HG03196 (cell line): ENCODE data around the gene POLR1A.

ENCODE experiments used
- ATAC-seq: cut with Tn5 transposase; IDR thresholded peaks from one replicate; pipeline ENCODE4 v1.9.1; 2021; ENCODE audit not compliant: unreplicated experiment

The POLR1A gene

GRCh38 chr2:86023366-86023712 is 82.3 kb downstream of the POLR1A start:
- ATAC-seq, result no peak

GRCh38 chr2:86022661-86023365 is 82.9 kb downstream of the POLR1A start:
- ATAC-seq, result no peak

DNA sequence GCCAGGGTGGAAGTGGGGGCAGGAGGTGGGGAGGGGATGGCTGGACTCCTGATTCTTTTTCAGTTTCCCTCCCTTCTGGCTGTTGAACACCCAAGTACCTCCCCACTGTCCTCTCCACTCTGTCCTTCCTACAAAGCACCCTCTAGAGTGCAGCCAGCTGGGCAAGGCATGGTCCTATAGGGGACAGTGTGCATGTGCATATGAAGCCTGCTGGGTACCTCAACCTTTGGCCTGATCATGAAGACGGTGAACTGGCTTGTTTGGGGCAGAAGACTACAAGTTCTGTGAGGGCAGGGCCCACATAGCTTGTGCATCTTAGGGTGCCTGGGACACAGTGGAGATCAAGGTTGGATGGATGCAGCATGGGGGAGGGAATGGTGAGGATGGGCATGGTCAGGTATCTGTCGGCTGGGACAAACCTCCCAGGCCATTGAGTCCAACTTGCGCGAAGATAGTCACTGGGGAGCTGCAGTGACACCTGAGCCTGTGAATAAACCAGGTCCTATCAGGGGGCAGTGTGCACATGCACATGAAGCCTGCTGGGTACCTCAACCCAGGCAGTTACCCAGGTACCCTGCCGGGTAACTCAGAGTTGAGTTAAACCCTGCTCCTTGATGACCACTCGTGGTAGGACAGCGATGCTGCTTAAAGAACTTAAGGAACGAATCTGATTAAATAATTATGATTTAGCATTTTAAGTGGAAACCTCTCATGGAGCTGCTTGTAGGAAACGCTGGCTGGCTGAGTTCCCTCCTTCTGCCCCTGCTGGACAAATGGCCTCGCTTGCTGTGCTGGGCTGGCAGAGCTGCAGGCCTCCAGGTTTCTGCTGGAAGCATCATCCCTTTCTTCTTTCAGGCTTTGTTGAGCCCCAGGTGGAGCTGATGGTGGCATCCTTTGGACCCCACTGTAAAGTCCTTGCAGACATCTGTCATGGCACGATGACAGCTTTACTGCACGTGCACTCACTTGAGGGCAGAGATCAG is 84.0 kb downstream of the POLR1A start:
- no peak for ATAC-seq

GRCh38 chr2:86020984-86021383 is 84.7 kb downstream of the POLR1A start:
- no peak for ATAC-seq

DNA sequence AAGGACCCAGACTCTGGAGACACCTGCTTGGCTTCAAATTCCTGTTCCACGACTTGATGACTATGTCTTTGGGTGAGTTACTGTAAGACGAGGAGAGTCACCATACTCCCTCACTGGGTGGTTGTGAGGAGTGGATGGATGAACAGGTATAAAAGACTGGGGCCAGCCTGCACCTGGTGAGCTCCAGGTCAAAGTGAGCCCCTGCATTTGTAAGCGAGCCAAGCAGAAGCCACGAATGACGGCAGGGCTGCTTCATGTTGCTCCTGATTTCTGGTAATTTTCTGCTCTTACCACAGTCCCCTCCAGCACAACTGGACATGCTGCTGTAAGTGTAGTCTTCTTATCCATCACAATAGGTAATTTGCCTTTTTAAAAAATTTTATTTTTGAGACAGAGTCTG is 86.6 kb downstream of the POLR1A start:
- no peak for ATAC-seq

DNA sequence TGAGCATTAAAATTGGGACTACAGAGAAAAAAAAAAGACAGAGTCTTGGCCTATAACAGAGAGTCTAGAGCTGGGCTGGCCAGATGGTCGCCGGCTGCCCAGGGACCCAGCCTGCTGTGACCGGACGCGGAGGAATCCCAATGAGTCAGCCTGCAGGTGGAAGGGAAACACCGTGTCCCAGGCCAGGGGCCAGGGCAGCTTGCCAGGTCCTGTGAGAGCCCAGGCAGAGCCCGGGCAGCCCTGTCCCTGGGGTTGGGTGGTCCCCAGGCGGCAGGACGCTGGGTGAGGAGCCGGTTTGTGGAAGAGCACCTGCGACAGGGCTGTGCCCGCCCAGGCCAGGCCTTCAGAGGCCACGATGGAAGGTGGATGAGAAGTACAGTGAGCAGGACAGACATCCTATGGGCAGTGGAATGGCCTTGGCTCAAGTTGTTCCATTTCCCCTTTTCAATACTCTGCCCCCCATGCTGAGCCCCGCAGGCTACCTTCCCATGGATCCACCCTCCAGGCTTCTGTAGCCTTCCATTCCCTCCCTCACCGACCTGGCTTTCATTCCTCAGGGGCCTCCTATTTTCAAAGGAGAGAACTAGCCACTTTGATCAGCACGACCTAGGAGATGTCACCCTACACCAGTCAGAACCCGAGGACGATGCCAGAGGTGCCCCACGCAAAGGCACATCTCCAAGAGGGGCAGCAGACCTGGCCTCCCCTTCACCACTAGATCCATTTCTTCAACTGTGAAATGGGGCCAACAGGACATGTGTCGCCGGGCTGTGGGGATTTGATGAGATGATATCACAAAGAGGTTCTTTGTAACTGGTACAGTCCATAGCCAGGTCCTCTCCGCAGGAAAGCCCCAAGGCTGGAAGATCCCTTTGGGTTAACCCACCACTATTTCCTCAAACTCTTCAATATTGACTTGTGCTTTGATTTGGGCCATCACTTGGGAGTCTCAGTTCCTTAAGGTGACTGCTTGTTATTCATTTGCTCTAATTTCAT is 87.5 kb downstream of the POLR1A start:
- ATAC-seq, result no peak

DNA sequence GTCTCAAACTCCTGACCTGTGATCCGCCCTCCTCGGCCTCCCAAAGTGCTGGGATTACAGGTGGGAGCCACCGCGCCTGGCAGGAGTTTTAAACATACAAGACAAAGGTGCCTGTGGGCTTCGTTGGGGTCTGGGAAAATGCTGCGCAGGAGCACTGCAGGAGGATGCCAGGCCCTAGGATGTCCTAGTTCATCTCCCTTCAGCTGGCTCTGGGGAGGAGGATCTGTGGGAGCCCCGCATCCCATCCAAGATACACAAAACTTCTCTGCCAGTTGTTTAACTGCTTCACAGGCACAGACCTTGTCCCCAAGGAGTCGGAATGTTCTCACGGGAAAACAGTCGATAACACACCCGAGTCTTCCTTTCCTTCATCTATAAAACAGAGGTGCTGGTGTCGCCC is 89.1 kb downstream of the POLR1A start:
- ATAC-seq, result no peak

DNA sequence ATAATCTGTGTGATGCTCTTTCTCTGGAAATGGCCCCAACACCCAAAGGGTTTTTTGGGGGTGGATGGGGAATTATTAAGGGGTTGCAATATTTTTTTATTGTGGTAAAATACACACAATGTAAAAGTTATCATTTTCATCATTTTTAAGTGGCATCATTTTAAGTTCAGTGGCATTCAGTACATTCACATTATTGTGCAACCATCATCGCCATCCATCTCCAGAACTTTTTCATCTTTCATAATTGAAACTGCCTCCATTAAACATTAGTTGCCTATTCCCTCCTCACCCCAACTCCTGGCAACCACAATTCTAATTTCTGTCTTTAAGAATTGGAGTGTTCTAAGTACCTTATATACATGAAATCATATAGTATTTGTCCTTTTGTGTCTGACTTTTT is 90.0 kb downstream of the POLR1A start:
- no peak for ATAC-seq

GRCh38 chr2:86015006-86015405 is 90.7 kb downstream of the POLR1A start:
- no peak for ATAC-seq

- no peak for ATAC-seq
Measured at GRCh38 chr2:86014493-86014892, 91.2 kb downstream of the POLR1A start.

DNA sequence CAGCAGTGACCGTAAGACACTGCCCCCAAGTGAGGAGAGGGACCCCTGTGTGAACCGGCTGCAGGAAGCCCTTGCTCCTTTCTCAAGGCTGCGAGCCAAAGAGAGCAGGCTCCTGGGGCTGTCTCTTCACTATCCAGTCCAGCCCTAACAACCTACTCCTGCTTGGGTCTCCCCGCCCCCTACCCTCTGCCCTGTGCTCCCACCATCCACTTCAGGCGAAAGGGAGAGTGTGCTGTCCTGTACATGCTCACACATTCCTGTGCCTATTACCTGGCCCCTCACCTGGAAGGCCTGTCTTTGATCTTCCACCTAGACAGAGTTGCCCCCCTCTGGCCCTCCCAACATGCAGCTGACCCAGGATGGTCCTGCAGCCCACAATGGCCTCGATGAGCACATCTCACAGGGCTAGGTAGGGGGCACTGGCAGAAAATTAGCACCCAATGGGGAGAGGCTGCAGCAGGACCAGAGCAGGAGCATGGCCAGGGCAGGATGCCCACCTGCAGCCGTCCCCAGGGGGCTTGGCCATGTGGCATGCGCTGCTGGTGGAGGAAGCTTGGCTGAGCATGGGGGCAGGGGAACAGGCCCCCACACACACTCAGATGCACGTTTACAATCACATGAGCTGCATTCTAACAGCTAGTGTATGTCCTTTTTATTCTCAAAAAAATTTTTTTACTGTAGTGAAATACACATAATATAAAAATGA is 93.5 kb downstream of the POLR1A start:
- ATAC-seq, result no peak

GRCh38 chr2:86011449-86011941 is 94.2 kb downstream of the POLR1A start:
- ATAC-seq, result no peak

DNA sequence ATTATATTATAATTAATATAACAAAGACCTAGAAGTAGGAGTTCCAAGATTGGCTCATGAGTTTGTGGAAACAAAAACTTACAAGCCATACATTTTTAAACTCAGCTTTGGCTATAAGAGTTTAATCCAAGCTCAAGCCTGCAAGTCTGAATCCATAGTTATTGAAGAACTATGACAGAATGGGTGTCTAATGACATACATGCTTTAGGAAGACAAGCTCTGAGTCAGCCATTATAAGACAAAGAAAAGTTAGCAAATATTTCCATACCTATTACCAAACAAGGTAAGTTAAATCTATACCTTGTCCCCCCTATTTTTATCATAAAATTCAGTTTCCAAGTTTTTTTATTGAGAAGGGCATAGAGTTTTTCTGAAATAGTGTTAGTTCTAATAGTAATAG is 95.6 kb downstream of the POLR1A start:
- ATAC-seq, result no peak

DNA sequence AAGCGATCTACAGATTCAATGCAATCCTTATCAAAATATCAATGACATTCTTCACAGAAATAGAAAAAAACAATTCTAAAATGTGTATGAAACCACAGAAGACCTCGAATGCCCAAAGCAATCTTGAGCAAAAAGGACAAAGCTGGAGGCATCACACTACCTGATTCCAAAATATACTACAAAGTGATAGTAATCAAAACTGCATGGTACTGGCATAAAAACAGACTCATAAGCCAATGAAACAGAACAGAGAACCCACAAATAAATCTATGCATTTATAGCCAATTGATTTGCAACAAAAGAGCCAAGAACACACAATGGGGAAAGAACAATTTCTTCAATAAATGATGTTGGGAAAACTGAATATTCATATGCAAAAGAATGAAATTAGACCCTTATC is 99.2 kb downstream of the POLR1A start:
- no peak for ATAC-seq

DNA sequence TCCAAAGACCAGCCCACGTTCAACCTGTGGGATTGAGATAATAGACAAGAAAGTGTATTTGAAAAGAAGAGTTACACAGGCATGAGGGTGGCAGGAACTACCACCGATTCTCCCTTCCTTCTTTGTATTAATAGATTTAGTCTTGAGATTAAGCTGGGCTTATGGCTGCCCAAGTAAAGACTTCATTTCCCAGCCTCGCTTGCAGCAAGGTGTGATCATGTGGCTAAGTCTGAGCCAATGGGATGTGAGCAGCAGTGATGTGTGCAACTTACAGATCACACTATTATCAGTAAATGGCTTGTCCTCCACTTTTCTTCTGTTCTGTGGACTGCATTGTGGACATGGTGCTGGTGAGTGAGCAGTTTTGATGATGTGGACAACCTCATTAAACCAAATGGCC is 101.7 kb downstream of the POLR1A start:
- ATAC-seq, result no peak

- ATAC-seq, result no peak
Measured at GRCh38 chr2:86003104-86003503, 102.6 kb downstream of the POLR1A start.

DNA sequence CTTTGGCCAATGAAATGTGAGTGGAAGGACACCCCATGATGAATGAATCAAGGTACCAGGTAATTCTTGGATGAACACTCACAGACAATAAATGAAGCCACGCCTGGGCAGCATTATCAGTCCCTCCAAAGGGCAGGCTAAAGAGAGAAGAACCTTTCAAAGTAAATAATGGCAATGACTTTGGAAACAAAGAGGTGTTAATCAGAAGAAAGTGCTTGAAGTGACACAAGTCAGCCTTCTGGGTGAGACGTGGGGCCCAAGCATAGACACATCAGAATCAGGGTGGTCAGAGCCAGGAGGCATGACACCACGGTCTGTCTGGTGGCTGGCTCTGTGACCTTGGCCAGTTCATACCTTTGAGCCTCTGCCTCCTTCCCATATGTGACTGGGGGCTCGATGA is 103.3 kb downstream of the POLR1A start:
- ATAC-seq, result no peak

DNA sequence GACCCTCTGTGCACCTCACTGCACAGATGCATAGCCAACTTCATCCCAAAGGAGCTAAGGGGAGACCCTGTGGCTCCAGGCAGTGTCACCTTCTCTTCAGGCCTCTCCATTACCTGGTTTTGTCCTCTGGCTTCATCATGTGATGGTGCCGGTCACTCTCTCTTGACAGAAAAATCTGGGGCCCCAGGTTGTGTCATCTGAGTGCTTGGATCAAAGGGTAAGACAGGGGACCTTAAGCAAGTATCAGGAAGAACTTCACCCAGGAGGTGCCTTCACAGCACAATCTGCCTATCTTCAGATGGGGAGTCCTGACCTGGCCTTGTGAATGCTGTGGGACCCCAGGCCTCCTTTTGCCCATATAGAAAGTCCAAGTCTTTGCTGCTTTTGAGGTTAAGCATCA is 104.4 kb downstream of the POLR1A start:
- ATAC-seq, result no peak

- ATAC-seq, result no peak
Measured at GRCh38 chr2:86000938-86001312, 104.8 kb downstream of the POLR1A start.
